NCI-H774 (cell line): ENCODE data around the gene DAB2.

ENCODE experiments used
- DNase-seq: peaks from one replicate; lab custom pipeline; 2025; lab: John Stamatoyannopoulos, UW

Gene DAB2

GRCh38 chr5:39424736-39425637 lies at the start of gene DAB2:
Gene DAB2 (minus strand): TSS chr5:39424980. CDS start chr5:39394320, 30,660 bp downstream.
- DNase-seq, result peak; percentile 67

- DNase-seq, result no peak
Observed at GRCh38 chr5:39473156-39473775, 48.5 kb upstream of the DAB2 start.

- no peak for DNase-seq
Observed at GRCh38 chr5:39471836-39472508, 47.2 kb upstream of the DAB2 start.

- DNase-seq, result no peak
Observed at GRCh38 chr5:39470811-39471210, 46.0 kb upstream of the DAB2 start.

GRCh38 chr5:39469777-39470415 lies 45.1 kb upstream of the DAB2 start:
- no peak for DNase-seq

GRCh38 chr5:39469176-39469575 lies 44.4 kb upstream of the DAB2 start:
- DNase-seq, result no peak

GRCh38 chr5:39466846-39467245 lies 42.1 kb upstream of the DAB2 start:
- no peak for DNase-seq

GRCh38 chr5:39465843-39466242 lies 41.1 kb upstream of the DAB2 start:
- no peak for DNase-seq

GRCh38 chr5:39465097-39465496 lies 40.3 kb upstream of the DAB2 start:
- no peak for DNase-seq

- DNase-seq, result no peak
Observed at GRCh38 chr5:39464088-39464487, 39.3 kb upstream of the DAB2 start.

GRCh38 chr5:39462211-39462610 lies 37.4 kb upstream of the DAB2 start:
- DNase-seq, result no peak

GRCh38 chr5:39461007-39461682 lies 36.4 kb upstream of the DAB2 start:
- DNase-seq, result no peak

- DNase-seq, result no peak
Observed at GRCh38 chr5:39459907-39460306, 35.1 kb upstream of the DAB2 start.

GRCh38 chr5:39459071-39459470 lies 34.3 kb upstream of the DAB2 start:
- no peak for DNase-seq

GRCh38 chr5:39455645-39456044 lies 30.9 kb upstream of the DAB2 start:
- no peak for DNase-seq

- DNase-seq, result no peak
Observed at GRCh38 chr5:39453606-39454005, 28.8 kb upstream of the DAB2 start.

GRCh38 chr5:39452846-39453245 lies 28.1 kb upstream of the DAB2 start:
- DNase-seq, result no peak

GRCh38 chr5:39451276-39451941 lies 26.6 kb upstream of the DAB2 start:
- no peak for DNase-seq

- DNase-seq, result no peak
Observed at GRCh38 chr5:39450487-39450886, 25.7 kb upstream of the DAB2 start.

GRCh38 chr5:39449591-39449990 lies 24.8 kb upstream of the DAB2 start:
- no peak for DNase-seq

- no peak for DNase-seq
Observed at GRCh38 chr5:39448506-39449128, 23.8 kb upstream of the DAB2 start.
